Measurements from ENCODE around the gene IDI2. TPM values are rescaled to one million over a fixed set of nuclear protein-coding genes. Genes with fewer than 3 reads are reported as not detected.

IDI2 gene
- total RNA-seq, 1 donor from 2014 or later: not detected

GRCh38 chr10:1007583-1007982 is 18.1 kb downstream of the IDI2 start:
- DNase-seq (ENCODE audit: low read depth): no peak

- DNase-seq (ENCODE audit: low read depth): no peak
Observed at GRCh38 chr10:1006573-1006972, 19.1 kb downstream of the IDI2 start.

GRCh38 chr10:1003884-1004670 is 21.6 kb downstream of the IDI2 start:
- no peak for DNase-seq (ENCODE audit: low read depth)

GRCh38 chr10:1002425-1003006 is 23.1 kb downstream of the IDI2 start:
- no peak for DNase-seq (ENCODE audit: low read depth)

GRCh38 chr10:997266-998022 is 28.2 kb downstream of the IDI2 start:
- DNase-seq (ENCODE audit: low read depth): no peak

GRCh38 chr10:996031-996430 is 29.6 kb downstream of the IDI2 start:
- DNase-seq (ENCODE audit: low read depth): no peak

- DNase-seq (ENCODE audit: low read depth): no peak
Observed at GRCh38 chr10:995559-995926, 30.1 kb downstream of the IDI2 start.

- DNase-seq (ENCODE audit: low read depth): no peak
Observed at GRCh38 chr10:994836-995558, 30.7 kb downstream of the IDI2 start.

- DNase-seq (ENCODE audit: low read depth): no peak
Observed at GRCh38 chr10:992871-993270, 32.8 kb downstream of the IDI2 start.

- no peak for DNase-seq (ENCODE audit: low read depth)
Observed at GRCh38 chr10:992467-992866, 33.2 kb downstream of the IDI2 start.

- no peak for DNase-seq (ENCODE audit: low read depth)
Observed at GRCh38 chr10:990808-991207, 34.9 kb downstream of the IDI2 start.

GRCh38 chr10:988667-989545 is 36.8 kb downstream of the IDI2 start:
- peak; percentile 41 for DNase-seq (ENCODE audit: low read depth)

- DNase-seq (ENCODE audit: low read depth): peak; percentile 91
Observed at GRCh38 chr10:987870-988666, 37.6 kb downstream of the IDI2 start, which contains the start of gene GTPBP4. GTPBP4 (plus strand) TSS chr10:988434; CDS start chr10:988480, 46 bp downstream.

GRCh38 chr10:987620-987869 is 38.1 kb downstream of the IDI2 start:
- no peak for DNase-seq (ENCODE audit: low read depth)

GRCh38 chr10:986881-987619 is 38.6 kb downstream of the IDI2 start:
- DNase-seq (ENCODE audit: low read depth): peak; percentile 64

- DNase-seq (ENCODE audit: low read depth): peak; percentile 82
Observed at GRCh38 chr10:986137-986825, 39.4 kb downstream of the IDI2 start.

- DNase-seq (ENCODE audit: low read depth): no peak
Observed at GRCh38 chr10:985361-985760, 40.3 kb downstream of the IDI2 start.

GRCh38 chr10:983971-984655 is 41.5 kb downstream of the IDI2 start:
- peak; percentile 36 for DNase-seq (ENCODE audit: low read depth)

GRCh38 chr10:983401-983800 is 42.3 kb downstream of the IDI2 start:
- no peak for DNase-seq (ENCODE audit: low read depth)

Measured in renal cortical epithelial cell (primary cell).